ENCODE data around the gene MAN2B2.

MAN2B2 gene

GRCh38 chr4:6527259-6527658, 47.7 kb upstream of the MAN2B2 start:
- peaks cover 0 to 7% of the 10 kb centered on the region in 2 donors for H3K4me1 ChIP-seq (ENCODE audit: control insufficient read depth in 2 of 2, insufficient read depth in 1 of 2, low read depth in 1 of 2, low read length in 2 of 2)
- H3K4me3 ChIP-seq (ENCODE audit: low read length in 2 of 2), result no peak overlapping the region
- no peak overlapping the region for H3K9ac ChIP-seq (ENCODE audit: low read depth, low read length, poor library complexity)
- no peak overlapping the region for H2BK15ac ChIP-seq (ENCODE audit: low read length)
- no peak for DNase-seq (ENCODE audit: low spot score)
- no peak overlapping the region for H3K27ac ChIP-seq (replicated peaks; ENCODE audit: low read length)
- H3K18ac ChIP-seq (ENCODE audit: low read length), result no peak overlapping the region
- H3K79me1 ChIP-seq (ENCODE audit: low read depth, low read length), result no peaks in the 10 kb centered on the region
- H2AFZ ChIP-seq (ENCODE audit: low read length), result no peak overlapping the region
- peak overlapping the region; percentile 61 for H2BK5ac ChIP-seq (ENCODE audit: low read length)
- no CpG with 5 or more reads among the region's 8 CpGs for WGBS, 2 donors (ENCODE audit: extremely low coverage in 2 of 2, insufficient read length in 2 of 2, insufficient replicate concordance in 1 of 2)
- no peak overlapping the region for H2BK120ac ChIP-seq (ENCODE audit: low read depth, low read length)
- H3K4ac ChIP-seq (ENCODE audit: low read length), result no peak overlapping the region
- no peak overlapping the region for H4K91ac ChIP-seq (ENCODE audit: low read depth, low read length, poor library complexity)
- no peaks in the 10 kb centered on the region for H3K36me3 ChIP-seq (replicated peaks in 1 of 2; ENCODE audit: control insufficient read depth in 2 of 2, insufficient read depth in 2 of 2, low read length in 2 of 2)
- no peak overlapping the region for H4K8ac ChIP-seq (ENCODE audit: low read depth, low read length)
- H3K4me2 ChIP-seq (ENCODE audit: insufficient read depth, low read length, poor library complexity, severe bottlenecking), result no peak overlapping the region
- no peak overlapping the region for H3K23ac ChIP-seq (ENCODE audit: low read depth, low read length, poor library complexity)
- no peak overlapping the region for H2BK12ac ChIP-seq (ENCODE audit: low read length)
- H3K14ac ChIP-seq (ENCODE audit: low read length), result no peak overlapping the region
- peaks cover 0 to 16% (median 0%) of the 10 kb centered on the region in 3 experiments for H3K27me3 ChIP-seq (ENCODE audit: control insufficient read depth in 3 of 3, insufficient read depth in 3 of 3, low read depth in 1 of 3, low read length in 3 of 3)
- no peaks in the 10 kb centered on the region for H3K9me3 ChIP-seq (replicated peaks in 1 of 2; ENCODE audit: control insufficient read depth in 2 of 2, insufficient read depth in 1 of 2, low read depth in 1 of 2, low read length in 2 of 2)
- no peak overlapping the region for H2AK5ac ChIP-seq (ENCODE audit: low read depth, low read length)

- Histone ChIP-seq H3K23ac (ENCODE audit: low read depth, low read length, poor library complexity) (peak overlapping the region; percentile 39), H3K79me1 (ENCODE audit: low read depth, low read length) (no peaks in the 10 kb centered on the region)
Observed at GRCh38 chr4:6527683-6528595, 47.0 kb upstream of the MAN2B2 start.

GRCh38 chr4:6529021-6529420, 46.0 kb upstream of the MAN2B2 start:
- no peak overlapping the region for H2AFZ ChIP-seq (ENCODE audit: low read length)
- no peak overlapping the region for H3K4ac ChIP-seq (ENCODE audit: low read length)
- H3K18ac ChIP-seq (ENCODE audit: low read length), result peak overlapping the region; percentile 27
- DNase-seq (ENCODE audit: low spot score), result no peak
- H3K27me3 ChIP-seq (ENCODE audit: control insufficient read depth in 3 of 3, insufficient read depth in 3 of 3, low read depth in 1 of 3, low read length in 3 of 3), result peaks cover 0 to 22% (median 0%) of the 10 kb centered on the region in 3 experiments
- no peak overlapping the region for H2BK15ac ChIP-seq (ENCODE audit: low read length)
- H2AK5ac ChIP-seq (ENCODE audit: low read depth, low read length), result peak overlapping the region; percentile 86
- WGBS, 2 donors (ENCODE audit: extremely low coverage in 2 of 2, insufficient read length in 2 of 2, insufficient replicate concordance in 1 of 2), result no CpG with 5 or more reads among the region's 10 CpGs
- H4K91ac ChIP-seq (ENCODE audit: low read depth, low read length, poor library complexity), result no peak overlapping the region
- peaks cover 0 to 1% of the 10 kb centered on the region in 2 donors for H3K36me3 ChIP-seq (replicated peaks in 1 of 2; ENCODE audit: control insufficient read depth in 2 of 2, insufficient read depth in 2 of 2, low read length in 2 of 2)
- H3K79me1 ChIP-seq (ENCODE audit: low read depth, low read length), result no peaks in the 10 kb centered on the region
- no peak overlapping the region for H3K9ac ChIP-seq (ENCODE audit: low read depth, low read length, poor library complexity)
- H2BK12ac ChIP-seq (ENCODE audit: low read length), result no peak overlapping the region
- no peak overlapping the region for H3K14ac ChIP-seq (ENCODE audit: low read length)
- no peak overlapping the region for H3K4me3 ChIP-seq (ENCODE audit: low read length in 2 of 2)
- H3K4me1 ChIP-seq (ENCODE audit: control insufficient read depth in 2 of 2, insufficient read depth in 1 of 2, low read depth in 1 of 2, low read length in 2 of 2), result peaks cover 0 to 7% of the 10 kb centered on the region in 2 donors
- H3K4me2 ChIP-seq (ENCODE audit: insufficient read depth, low read length, poor library complexity, severe bottlenecking), result no peak overlapping the region
- H3K27ac ChIP-seq (replicated peaks; ENCODE audit: low read length), result no peak overlapping the region
- H2BK120ac ChIP-seq (ENCODE audit: low read depth, low read length), result no peak overlapping the region
- H3K9me3 ChIP-seq (replicated peaks in 1 of 2; ENCODE audit: control insufficient read depth in 2 of 2, insufficient read depth in 1 of 2, low read depth in 1 of 2, low read length in 2 of 2), result peaks cover 0 to 3% of the 10 kb centered on the region in 2 donors
- no peak overlapping the region for H3K23ac ChIP-seq (ENCODE audit: low read depth, low read length, poor library complexity)
- H2BK5ac ChIP-seq (ENCODE audit: low read length), result no peak overlapping the region
- no peak overlapping the region for H4K8ac ChIP-seq (ENCODE audit: low read depth, low read length)

More at GRCh38 chr4:6527683-6528595, 47.0 kb upstream of the MAN2B2 start:
- H3K27me3 ChIP-seq (ENCODE audit: control insufficient read depth in 3 of 3, insufficient read depth in 3 of 3, low read depth in 1 of 3, low read length in 3 of 3), result peaks cover 0 to 20% (median 0%) of the 10 kb centered on the region in 3 experiments
- no peak overlapping the region for H2AFZ ChIP-seq (ENCODE audit: low read length)
- H3K4me2 ChIP-seq (ENCODE audit: insufficient read depth, low read length, poor library complexity, severe bottlenecking), result no peak overlapping the region
- no peak overlapping the region for H4K91ac ChIP-seq (ENCODE audit: low read depth, low read length, poor library complexity)
- H2BK5ac ChIP-seq (ENCODE audit: low read length), result no peak overlapping the region
- no peak overlapping the region for H3K9ac ChIP-seq (ENCODE audit: low read depth, low read length, poor library complexity)
- no CpG with 5 or more reads among the region's 26 CpGs for WGBS, 2 donors (ENCODE audit: extremely low coverage in 2 of 2, insufficient read length in 2 of 2, insufficient replicate concordance in 1 of 2)
- H3K18ac ChIP-seq (ENCODE audit: low read length), result peak overlapping the region; percentile 82
- peaks cover 0 to 7% of the 10 kb centered on the region in 2 donors for H3K4me1 ChIP-seq (ENCODE audit: control insufficient read depth in 2 of 2, insufficient read depth in 1 of 2, low read depth in 1 of 2, low read length in 2 of 2)
- H2AK5ac ChIP-seq (ENCODE audit: low read depth, low read length), result peak overlapping the region; percentile 73
- H4K8ac ChIP-seq (ENCODE audit: low read depth, low read length), result no peak overlapping the region
- peaks cover 0 to 2% of the 10 kb centered on the region in 2 donors for H3K9me3 ChIP-seq (replicated peaks in 1 of 2; ENCODE audit: control insufficient read depth in 2 of 2, insufficient read depth in 1 of 2, low read depth in 1 of 2, low read length in 2 of 2)
- H2BK15ac ChIP-seq (ENCODE audit: low read length), result peak overlapping the region; percentile 95
- H3K36me3 ChIP-seq (replicated peaks in 1 of 2; ENCODE audit: control insufficient read depth in 2 of 2, insufficient read depth in 2 of 2, low read length in 2 of 2), result no peaks in the 10 kb centered on the region
- peak overlapping the region; percentile 58 for H2BK120ac ChIP-seq (ENCODE audit: low read depth, low read length)
- peak overlapping the region; percentile 67 for H3K14ac ChIP-seq (ENCODE audit: low read length)
- H3K27ac ChIP-seq (replicated peaks; ENCODE audit: low read length), result no peak overlapping the region
- no peak overlapping the region for H3K4me3 ChIP-seq (ENCODE audit: low read length in 2 of 2)
- peak overlapping the region; percentile 44 for H3K4ac ChIP-seq (ENCODE audit: low read length)
- H2BK12ac ChIP-seq (ENCODE audit: low read length), result peak overlapping the region; percentile 54
- DNase-seq (ENCODE audit: low spot score), result no peak

- Histone ChIP-seq H3K79me1 (ENCODE audit: low read depth, low read length) (no peaks in the 10 kb centered on the region), H3K4me1 (ENCODE audit: control insufficient read depth in 2 of 2, insufficient read depth in 1 of 2, low read depth in 1 of 2, low read length in 2 of 2) (peaks cover 0 to 8% of the 10 kb centered on the region in 2 donors)
Observed at GRCh38 chr4:6530301-6530700, 44.7 kb upstream of the MAN2B2 start.

More at GRCh38 chr4:6530301-6530700, 44.7 kb upstream of the MAN2B2 start:
- Histone ChIP-seq H3K4me3 (ENCODE audit: low read length in 2 of 2) (no peak overlapping the region), H3K36me3 (replicated peaks in 1 of 2; ENCODE audit: control insufficient read depth in 2 of 2, insufficient read depth in 2 of 2, low read length in 2 of 2) (peaks cover 0 to 2% of the 10 kb centered on the region in 2 donors), H3K27ac (replicated peaks; ENCODE audit: low read length) (no peak overlapping the region), H3K4me2 (ENCODE audit: insufficient read depth, low read length, poor library complexity, severe bottlenecking) (no peak overlapping the region), H3K18ac (ENCODE audit: low read length) (no peak overlapping the region), H3K23ac (ENCODE audit: low read depth, low read length, poor library complexity) (no peak overlapping the region), H3K9me3 (replicated peaks in 1 of 2; ENCODE audit: control insufficient read depth in 2 of 2, insufficient read depth in 1 of 2, low read depth in 1 of 2, low read length in 2 of 2) (peaks cover 0 to 5% of the 10 kb centered on the region in 2 donors), H2BK15ac (ENCODE audit: low read length) (no peak overlapping the region), H2BK120ac (ENCODE audit: low read depth, low read length) (no peak overlapping the region), H3K9ac (ENCODE audit: low read depth, low read length, poor library complexity) (no peak overlapping the region), H4K8ac (ENCODE audit: low read depth, low read length) (no peak overlapping the region), H3K14ac (ENCODE audit: low read length) (peak overlapping the region; percentile 75), H2AK5ac (ENCODE audit: low read depth, low read length) (no peak overlapping the region), H2BK5ac (ENCODE audit: low read length) (no peak overlapping the region), H4K91ac (ENCODE audit: low read depth, low read length, poor library complexity) (no peak overlapping the region), H2BK12ac (ENCODE audit: low read length) (no peak overlapping the region), H3K27me3 (ENCODE audit: control insufficient read depth in 3 of 3, insufficient read depth in 3 of 3, low read depth in 1 of 3, low read length in 3 of 3) (peaks cover 0 to 22% (median 0%) of the 10 kb centered on the region in 3 experiments), H3K4ac (ENCODE audit: low read length) (no peak overlapping the region), H2AFZ (ENCODE audit: low read length) (no peak overlapping the region)
- no peak for DNase-seq (ENCODE audit: low spot score)
- no CpG with 5 or more reads among the region's 15 CpGs for WGBS, 2 donors (ENCODE audit: extremely low coverage in 2 of 2, insufficient read length in 2 of 2, insufficient replicate concordance in 1 of 2)
